ENCODE results near the gene CHEK1.

- TF ChIP-seq CTCF (IDR thresholded peaks at IDR 0.05) (no peak), POLR2A (IDR thresholded peaks at IDR 0.05) (no peak)
These were observed 24.7 kb downstream of the CHEK1 start for GRCh38 chr11:125649465-125650166.
